ENCODE measurements around the gene MUC13. TPM values are rescaled to one million over a fixed set of nuclear protein-coding genes. Genes with fewer than 3 reads are reported as not detected.

Gene MUC13
- total and polyA plus RNA-seq, 8 donors, result 1.2 to 9.9 (median 3.5) TPM

DNA sequence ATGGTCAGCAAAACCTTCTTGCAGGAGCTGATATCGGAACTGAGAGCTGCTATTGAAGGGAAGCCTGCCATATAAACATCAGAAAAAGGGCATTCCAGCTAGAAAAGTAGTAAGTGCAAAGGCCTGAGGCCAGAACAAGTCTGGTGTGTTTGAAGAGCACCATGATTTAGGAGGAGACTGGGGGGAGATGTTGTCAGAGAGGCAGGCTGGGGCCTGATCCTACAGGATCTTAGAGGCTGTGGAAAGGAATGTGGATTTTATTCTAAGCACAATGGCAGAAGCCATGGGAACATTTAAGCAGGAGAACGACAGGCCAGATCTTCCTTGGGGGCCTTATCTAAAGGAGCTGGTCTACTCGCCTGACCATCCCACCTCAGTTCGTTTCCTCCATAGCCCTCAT lies 5.1 kb upstream of the MUC13 start:
- H3K4me3 ChIP-seq, result no peak overlapping the region
- DNase-seq, result no peak
- H3K36me3 ChIP-seq, result no peaks in the 10 kb centered on the region
- TF ChIP-seq, protein P1, sequence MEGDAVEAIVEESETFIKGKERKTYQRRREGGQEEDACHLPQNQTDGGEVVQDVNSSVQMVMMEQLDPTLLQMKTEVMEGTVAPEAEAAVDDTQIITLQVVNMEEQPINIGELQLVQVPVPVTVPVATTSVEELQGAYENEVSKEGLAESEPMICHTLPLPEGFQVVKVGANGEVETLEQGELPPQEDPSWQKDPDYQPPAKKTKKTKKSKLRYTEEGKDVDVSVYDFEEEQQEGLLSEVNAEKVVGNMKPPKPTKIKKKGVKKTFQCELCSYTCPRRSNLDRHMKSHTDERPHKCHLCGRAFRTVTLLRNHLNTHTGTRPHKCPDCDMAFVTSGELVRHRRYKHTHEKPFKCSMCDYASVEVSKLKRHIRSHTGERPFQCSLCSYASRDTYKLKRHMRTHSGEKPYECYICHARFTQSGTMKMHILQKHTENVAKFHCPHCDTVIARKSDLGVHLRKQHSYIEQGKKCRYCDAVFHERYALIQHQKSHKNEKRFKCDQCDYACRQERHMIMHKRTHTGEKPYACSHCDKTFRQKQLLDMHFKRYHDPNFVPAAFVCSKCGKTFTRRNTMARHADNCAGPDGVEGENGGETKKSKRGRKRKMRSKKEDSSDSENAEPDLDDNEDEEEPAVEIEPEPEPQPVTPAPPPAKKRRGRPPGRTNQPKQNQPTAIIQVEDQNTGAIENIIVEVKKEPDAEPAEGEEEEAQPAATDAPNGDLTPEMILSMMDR (IDR thresholded peaks at IDR 0.05), result no peak
- no peak for ATAC-seq
- H3K27ac ChIP-seq, result no peak overlapping the region
- H3K27me3 ChIP-seq, result no peaks in the 10 kb centered on the region
- 81 to 85% methylated on average over 4 of the region's 4 CpGs for WGBS, 2 donors
- FAIRE-seq, result no peak
- no peaks in the 10 kb centered on the region for H3K9me3 ChIP-seq
- intact Hi-C loops (cut with DNase I), result loop anchor here in 1 of 3 donors (10.0 kb wide), 2 partner anchors 45 to 495 kb away; no protein-coding TSS in a partner anchor
- H3K4me1 ChIP-seq, result no peaks in the 10 kb centered on the region

GRCh38 chr3:124938896-124939295 lies 4.3 kb upstream of the MUC13 start:
- TF ChIP-seq, protein P1 (IDR thresholded peaks at IDR 0.05), result no peak
- H3K4me3 ChIP-seq, result no peak overlapping the region
- no peak for FAIRE-seq

GRCh38 chr3:124937049-124937448 lies 2.5 kb upstream of the MUC13 start:
- TF ChIP-seq, protein P1 (IDR thresholded peaks at IDR 0.05), result no peak
- intact Hi-C loops (cut with DNase I), result loop anchor here in 1 of 3 donors (10.0 kb wide), 2 partner anchors 48 to 498 kb away; no protein-coding TSS in a partner anchor
- no peak for FAIRE-seq
- H3K4me1 ChIP-seq, result no peaks in the 10 kb centered on the region
- H3K9me3 ChIP-seq, result no peaks in the 10 kb centered on the region
- no peak for ATAC-seq
- H3K4me3 ChIP-seq, result no peak overlapping the region
- 92 to 94% methylated on average over 3 of the region's 3 CpGs for WGBS, 2 donors
- no peaks in the 10 kb centered on the region for H3K36me3 ChIP-seq
- no peaks in the 10 kb centered on the region for H3K27me3 ChIP-seq
- no peak for DNase-seq
- H3K27ac ChIP-seq, result no peak overlapping the region

More at GRCh38 chr3:124938896-124939295, 4.3 kb upstream of the MUC13 start:
- ATAC-seq (no peak), DNase-seq (no peak)
- WGBS, 2 donors, result 90 to 94% methylated on average over 5 of the region's 5 CpGs
- H3K36me3 ChIP-seq, result no peaks in the 10 kb centered on the region
- H3K9me3 ChIP-seq, result no peaks in the 10 kb centered on the region
- no peaks in the 10 kb centered on the region for H3K27me3 ChIP-seq
- no peak overlapping the region for H3K27ac ChIP-seq
- intact Hi-C loops (cut with DNase I), result loop anchor here in 1 of 3 donors (10.0 kb wide), 2 partner anchors 46 to 496 kb away; no protein-coding TSS in a partner anchor
- H3K4me1 ChIP-seq, result no peaks in the 10 kb centered on the region

DNA sequence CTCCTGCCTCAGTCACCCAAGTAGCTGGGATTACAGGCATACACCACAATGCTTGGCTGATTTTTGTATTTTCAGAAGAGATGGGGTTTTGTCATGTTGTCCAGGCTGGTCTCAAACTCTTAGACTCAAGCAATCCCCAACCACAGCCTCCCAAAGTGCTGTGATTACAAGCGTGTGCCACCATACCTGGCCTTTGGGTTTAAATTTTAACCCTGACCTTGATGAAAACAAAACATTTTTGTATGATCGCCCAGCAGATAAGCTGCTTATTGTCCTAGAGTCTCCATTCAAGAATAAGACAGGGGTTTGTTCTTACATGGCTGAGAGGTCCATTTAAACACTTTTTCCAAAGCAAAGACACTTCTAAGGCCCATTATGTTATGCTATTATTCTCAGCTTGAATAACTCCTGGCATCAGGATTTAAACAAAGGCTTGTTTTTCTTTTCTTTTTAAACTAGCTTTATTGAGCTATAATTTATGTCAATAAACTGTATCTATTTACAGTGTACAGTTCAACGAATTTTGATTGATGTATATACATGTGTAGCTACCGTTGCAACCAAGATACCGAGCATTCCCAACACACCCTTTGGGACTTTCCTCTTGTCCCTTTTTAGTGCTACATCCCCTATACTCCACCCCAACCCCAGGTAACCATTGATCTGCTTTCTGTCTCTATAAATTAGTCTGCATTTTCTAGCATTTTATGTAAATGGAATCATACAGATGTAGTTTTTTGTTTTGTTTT lies 1.4 kb upstream of the MUC13 start:
- DNase-seq (no peak), ATAC-seq (no peak), FAIRE-seq (no peak)
- TF ChIP-seq, protein P1 (IDR thresholded peaks at IDR 0.05), result no peak
- no peaks in the 10 kb centered on the region for H3K36me3 ChIP-seq
- intact Hi-C loops (cut with DNase I), result loop anchor here in 1 of 3 donors (10.0 kb wide), 2 partner anchors 49 to 499 kb away; no protein-coding TSS in a partner anchor
- no peaks in the 10 kb centered on the region for H3K4me1 ChIP-seq
- H3K27ac ChIP-seq, result no peak overlapping the region
- no peaks in the 10 kb centered on the region for H3K9me3 ChIP-seq
- 38 to 40% methylated on average over 5 of the region's 5 CpGs for WGBS, 2 donors
- H3K27me3 ChIP-seq, result no peaks in the 10 kb centered on the region
- no peak overlapping the region for H3K4me3 ChIP-seq

- intact Hi-C loops (cut with DNase I), result loop anchor here in 1 of 3 donors (10.0 kb wide), 2 partner anchors 50 to 500 kb away; no protein-coding TSS in a partner anchor
- H3K27ac ChIP-seq, result peak overlapping the region in 1 of 4 donors; percentile 7
- FAIRE-seq (no peak), ATAC-seq (no peak), DNase-seq (no peak)
- H3K4me1 ChIP-seq, result no peaks in the 10 kb centered on the region
- H3K27me3 ChIP-seq, result no peaks in the 10 kb centered on the region
- H3K4me3 ChIP-seq, result no peak overlapping the region
- H3K9me3 ChIP-seq, result no peaks in the 10 kb centered on the region
- TF ChIP-seq, protein P1 (IDR thresholded peaks at IDR 0.05), result no peak
- no peaks in the 10 kb centered on the region for H3K36me3 ChIP-seq
Measured at GRCh38 chr3:124935264-124935663, 713 bp upstream of the MUC13 start.

Data from pancreas (tissue), 10 donors.